Lung (tissue), 12 donors: ENCODE data around the gene BTBD2. TPM values are rescaled to one million over a fixed set of nuclear protein-coding genes. Genes with fewer than 3 reads are reported as not detected.

Experiments
- ATAC-seq: fragments of 200-7000 bp; cut with Tn5 transposase; one replicate; pipeline ENCODE4 v1.9.1; 2020; ENCODE audit warnings: moderate number of reproducible peaks; ENCODE audit not compliant: insufficient read depth, low FRiP score
- DNase-seq, 3 donors: peaks; one replicate each; pipeline ENCODE4 v3.0.0-alpha.2; 2013 to 2017
- H3K27ac ChIP-seq, 2 donors: one replicate each; pipeline ENCODE4 v1.5.1; 2013; ENCODE audit warnings: mild to moderate bottlenecking in 2 of 2, moderate library complexity in 2 of 2, control low read depth in 1 of 2, inconsistent platforms in 1 of 2, low read depth in 1 of 2, low read length in 1 of 2
- H3K27me3 ChIP-seq, 3 donors: one replicate each; pipeline ENCODE4 v1.5.1; 2013; ENCODE audit warnings: low read length in 2 of 3; ENCODE audit not compliant: control insufficient read depth in 3 of 3, insufficient read depth in 3 of 3
- H3K36me3 ChIP-seq, 4 donors: one replicate each; pipeline ENCODE4 v1.5.1; 2013; ENCODE audit warnings: low read length in 4 of 4, mild to moderate bottlenecking in 1 of 4, moderate library complexity in 1 of 4; ENCODE audit not compliant: control insufficient read depth in 4 of 4, insufficient read depth in 4 of 4
- H3K4me1 ChIP-seq, 5 donors: one replicate each; pipeline ENCODE4 v1.5.1; 2013; ENCODE audit warnings: low read length in 5 of 5, mild to moderate bottlenecking in 2 of 5, moderate library complexity in 1 of 5; ENCODE audit not compliant: control insufficient read depth in 5 of 5, insufficient read depth in 5 of 5
- H3K4me3 ChIP-seq: one replicate; pipeline ENCODE4 v1.5.1; 2013; ENCODE audit warnings: mild to moderate bottlenecking, control low read depth, moderate library complexity
- H3K9ac ChIP-seq, 2 donors: one replicate each; pipeline ENCODE4 v1.5.1; 2013; ENCODE audit warnings: low read length in 2 of 2, control low read depth in 1 of 2; ENCODE audit not compliant: insufficient read depth in 1 of 2
- H3K9me3 ChIP-seq, 4 donors: one replicate each; pipeline ENCODE4 v1.5.1; 2013; ENCODE audit warnings: low read length in 3 of 4, mild to moderate bottlenecking in 1 of 4, moderate library complexity in 1 of 4; ENCODE audit not compliant: control insufficient read depth in 4 of 4, insufficient read depth in 3 of 4
- CTCF ChIP-seq: IDR thresholded peaks from 2 replicates; pipeline ENCODE4 v1.5.1; 2012; ENCODE audit warnings: mild to moderate bottlenecking; ENCODE audit errors: control extremely low read depth, extremely low read depth
- WGBS, 2 donors: extraction: QIAGEN DNeasy Blood & Tissue Kit; methylation state at CpG; one replicate each; pipeline ENCODE4 v1.1.7; 2013; 5-methylcytosine and 5-hydroxymethylcytosine counted together
- polyA plus RNA-seq, 2 donors: library from polyadenylated mRNA; stranded (reverse); fragments of 200-250 nt; gene quantifications; one replicate each; pipeline ENCODE4 v1.2.1, GENCODE V29; 2013
- total RNA-seq, 2 donors: library from RNA; depleted of rRNA in 1 of 2; stranded (reverse); fragments of >200 nt in 1 of 2; gene quantifications; one replicate each; pipeline ENCODE4 v1.2.1, GENCODE V29; 2014 to 2021
- donor health status: control.
- donor health status: control.
- donor health status: Bipolar disorder and iron deficiency.
- donor health status: healthy.
- donor health status: DM: yes; HTN: yes; CAD: no.

The BTBD2 gene
- total and polyA plus RNA-seq, 4 donors = 35.5 to 62.3 (median 44.8) TPM

DNA sequence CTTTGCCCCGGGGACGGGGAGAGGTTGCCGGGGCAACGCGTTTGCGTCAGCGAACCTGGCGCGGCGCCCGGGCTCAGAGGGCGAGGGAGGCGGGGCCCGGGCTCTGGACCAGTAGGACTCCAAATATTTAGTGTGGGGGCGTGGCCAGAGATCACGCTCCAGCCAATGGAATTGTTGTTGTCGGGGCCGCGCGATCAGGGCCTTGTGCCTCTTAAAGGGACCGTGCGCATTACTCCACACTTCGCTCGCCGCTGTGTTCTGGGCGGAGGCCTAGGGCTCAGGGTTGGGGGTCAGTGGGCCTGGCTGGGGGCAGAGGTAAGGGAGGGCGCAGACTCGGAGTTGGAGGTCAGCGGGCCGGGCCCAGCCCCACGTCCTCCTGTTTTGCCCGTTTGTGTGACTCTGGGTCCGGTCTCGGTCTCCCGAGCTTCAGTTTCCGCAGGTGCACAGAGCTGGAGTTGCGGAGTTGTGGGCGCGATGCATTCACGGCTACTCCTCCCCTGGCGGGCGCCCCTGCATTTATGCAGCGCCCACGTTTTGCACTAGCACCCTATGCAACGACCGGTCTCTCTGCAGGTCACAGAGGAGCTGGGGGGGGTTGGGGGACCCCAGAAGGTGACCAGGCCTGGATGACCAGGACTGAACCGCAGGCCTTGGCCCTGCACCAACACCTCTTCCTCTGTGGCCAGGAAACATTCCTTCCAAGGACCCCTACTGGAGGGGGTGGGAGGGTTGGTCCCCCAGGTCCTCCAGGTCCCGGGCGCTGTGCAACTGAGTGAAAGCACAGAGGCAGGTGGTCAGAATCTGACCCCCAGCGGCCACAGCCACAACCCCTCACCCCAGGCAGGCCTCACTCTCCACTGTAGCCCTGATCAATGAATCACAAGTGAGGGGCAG is 46.2 kb upstream of the BTBD2 start:
- peak; percentile 99 for DNase-seq
- Histone ChIP-seq H3K36me3 (no peaks in the 10 kb centered on the region), H3K4me3 (peak overlapping the region; percentile 62), H3K27me3 (no peaks in the 10 kb centered on the region), H3K27ac (peak overlapping the region; percentile 97 to 98), H3K9me3 (no peaks in the 10 kb centered on the region), H3K4me1 (peaks cover 5 to 41% (median 20%) of the 10 kb centered on the region in 5 donors), H3K9ac (peak overlapping the region; percentile 68 to 80)
- 2% methylated on average over 45 to 50 of the region's 50 CpGs for WGBS, 2 donors
- no peak for TF ChIP-seq CTCF
- peak; percentile 94 for ATAC-seq

GRCh38 chr19:2060884-2061494 is 45.5 kb upstream of the BTBD2 start:
- Histone ChIP-seq H3K9me3 (no peaks in the 10 kb centered on the region), H3K9ac (peak overlapping the region; percentile 39 to 88), H3K4me3 (peak overlapping the region; percentile 62), H3K36me3 (no peaks in the 10 kb centered on the region), H3K4me1 (peaks cover 5 to 45% (median 26%) of the 10 kb centered on the region in 5 donors), H3K27ac (peak overlapping the region; percentile 97 to 98), H3K27me3 (no peaks in the 10 kb centered on the region)
- TF ChIP-seq CTCF = no peak
- peak in 1 of 3 donors; percentile 84 for DNase-seq
- peak; percentile 39 for ATAC-seq
- 1 to 2% methylated on average over 18 to 55 of the region's 55 CpGs for WGBS, 2 donors

- WGBS, 2 donors = 46 to 74% methylated on average over 24 of the region's 24 CpGs
- no peaks in the 10 kb centered on the region for H3K9me3 ChIP-seq
- H3K4me3 ChIP-seq = no peak overlapping the region
- no peaks in the 10 kb centered on the region for H3K27me3 ChIP-seq
- no peak for TF ChIP-seq CTCF
- no peaks in the 10 kb centered on the region for H3K36me3 ChIP-seq
- H3K9ac ChIP-seq = peak overlapping the region in 1 of 2 donors; percentile 47
- peaks cover 5 to 46% (median 29%) of the 10 kb centered on the region in 5 donors for H3K4me1 ChIP-seq
- ATAC-seq (peak; percentile 43), DNase-seq (peak in 1 of 3 donors; percentile 33)
- peak overlapping the region; percentile 97 to 98 for H3K27ac ChIP-seq
Observed at GRCh38 chr19:2059422-2060201, 44.1 kb upstream of the BTBD2 start.
